HG03175 (cell line): ENCODE measurements around the gene MVB12B.
"Not testable (repeated sequence)": the region's sequence is repeated elsewhere in the genome, so short reads cannot be mapped to it uniquely, and the experiment has no call there.

ENCODE experiments used
- ATAC-seq: cut with Tn5 transposase; IDR thresholded peaks from one replicate; pipeline ENCODE4 v1.9.1; 2021; ENCODE audit warnings: mild to moderate bottlenecking, moderate library complexity; ENCODE audit not compliant: unreplicated experiment

MVB12B gene

GRCh38 chr9:126464694-126465441, 138.2 kb downstream of the MVB12B start:
- no peak for ATAC-seq

- ATAC-seq, result no peak
Observed at GRCh38 chr9:126465977-126466376, 139.3 kb downstream of the MVB12B start.

GRCh38 chr9:126468141-126468825, 141.7 kb downstream of the MVB12B start:
- ATAC-seq, result no peak

DNA sequence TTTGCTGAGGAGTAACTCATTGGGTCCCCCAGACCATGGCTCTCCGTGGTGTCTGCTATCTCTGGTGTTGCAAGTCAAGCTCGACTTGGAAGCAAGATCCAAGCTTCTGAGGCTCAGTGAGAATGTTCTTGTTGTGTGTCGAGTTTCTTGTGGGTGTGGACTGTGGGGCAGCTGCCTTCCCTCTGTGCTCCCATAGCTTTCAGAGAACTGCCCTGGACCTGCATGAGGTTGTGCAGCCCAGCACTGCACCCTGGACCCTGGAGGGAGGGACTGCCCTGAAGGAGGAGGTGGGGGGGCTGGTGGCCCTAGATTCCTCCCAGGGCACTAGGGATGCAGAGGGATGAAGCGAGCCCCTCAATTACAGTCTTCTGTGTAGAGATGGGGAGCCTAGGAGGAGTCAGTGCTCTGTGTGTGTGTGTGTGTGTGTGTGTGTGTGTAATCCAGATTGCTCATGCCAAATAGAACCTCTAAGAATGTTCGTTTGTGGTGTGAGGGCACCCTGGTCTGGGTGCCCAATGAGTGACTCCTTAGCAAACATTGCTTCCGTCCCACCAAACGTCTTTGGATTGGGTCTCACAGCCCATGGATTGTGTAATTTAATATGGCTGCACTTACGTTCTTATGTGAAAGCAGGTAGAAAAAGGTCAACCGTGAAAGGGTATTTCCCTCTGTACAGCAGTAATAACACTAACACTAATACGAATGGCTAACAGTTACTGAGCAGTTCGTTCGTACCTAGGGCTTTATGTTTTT, 143.8 kb downstream of the MVB12B start:
- ATAC-seq, result peak; percentile 52

GRCh38 chr9:126471084-126471624, 144.5 kb downstream of the MVB12B start:
- ATAC-seq, result peak; percentile 79

DNA sequence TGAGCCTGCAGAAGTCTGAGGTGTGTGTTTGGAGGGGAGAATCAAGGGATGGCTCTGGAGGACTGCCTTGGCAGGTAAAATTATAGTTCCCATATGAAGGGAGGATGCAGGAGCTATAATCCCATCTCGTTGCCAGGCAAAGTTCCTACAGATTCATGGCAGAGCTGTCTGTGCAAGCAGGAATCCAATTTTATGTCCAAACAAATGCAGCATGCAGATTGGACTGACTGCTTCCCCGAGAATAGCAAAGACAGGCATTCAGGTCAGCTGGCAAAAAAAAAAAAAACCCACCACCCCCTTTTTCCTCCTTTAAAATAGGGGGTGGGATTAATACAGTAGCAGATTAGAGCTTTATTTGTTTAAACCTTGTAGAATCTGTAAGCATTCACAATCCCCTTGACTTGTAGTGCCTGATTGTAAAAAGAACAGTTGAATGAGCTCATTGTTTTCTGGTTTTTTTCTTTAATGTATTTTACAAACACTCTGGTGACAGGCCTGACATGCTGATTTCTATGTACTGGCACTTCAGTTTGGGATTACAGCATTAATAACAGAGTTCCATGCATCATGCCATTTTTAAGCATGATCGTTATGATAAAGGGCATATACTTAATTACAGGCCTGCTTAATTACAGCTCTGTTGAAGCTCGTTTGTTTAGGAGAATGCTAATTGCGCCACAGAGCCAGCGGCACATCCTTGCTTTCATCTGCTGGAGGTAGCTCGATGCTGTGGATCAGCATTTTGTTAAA, 145.7 kb downstream of the MVB12B start:
- ATAC-seq, result no peak

DNA sequence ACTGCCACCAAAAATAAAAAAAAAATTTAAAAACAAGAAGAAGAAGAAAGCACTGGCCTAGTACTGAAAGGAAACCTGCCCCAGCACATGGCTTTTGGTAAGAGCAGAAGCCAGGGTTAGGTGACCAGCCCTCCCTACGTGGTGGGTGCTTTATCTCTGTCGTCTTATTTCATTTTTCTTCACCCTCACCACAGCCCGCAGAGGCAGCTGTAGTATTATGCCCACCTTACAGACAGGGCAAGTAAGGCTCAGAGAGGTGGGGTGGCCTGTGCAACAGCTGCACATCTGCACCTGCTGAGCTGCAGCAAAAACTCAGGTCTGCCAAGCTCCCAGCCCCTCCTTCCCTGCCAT, 146.3 kb downstream of the MVB12B start:
- ATAC-seq, result no peak

DNA sequence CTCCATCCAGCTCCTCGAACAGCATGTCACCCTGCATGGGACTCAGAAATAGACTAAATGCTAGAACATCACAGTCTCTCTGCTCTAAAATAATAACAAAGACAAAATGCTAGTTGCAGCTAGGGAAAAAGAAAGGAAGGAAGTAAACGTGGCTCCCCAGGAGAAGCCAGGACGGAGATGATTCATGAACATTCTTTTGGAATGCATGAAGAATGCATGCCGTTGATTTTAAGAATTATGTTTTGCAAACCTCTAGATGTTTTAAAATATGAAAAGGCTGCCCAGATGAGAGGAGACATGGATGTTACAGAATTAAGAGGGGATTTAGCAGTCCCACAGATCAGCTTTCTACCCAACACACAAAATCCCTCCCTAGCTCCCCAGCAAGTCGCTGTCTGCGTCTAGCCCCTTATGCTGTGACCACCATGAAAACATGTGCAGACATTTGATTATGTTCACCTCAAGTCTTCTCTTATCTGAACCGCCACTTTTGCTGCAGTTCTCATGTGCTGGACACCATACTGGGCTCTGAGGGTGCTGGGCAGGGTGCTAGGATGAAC, 147.7 kb downstream of the MVB12B start:
- ATAC-seq, result no peak

GRCh38 chr9:126474786-126475485, 148.3 kb downstream of the MVB12B start:
- ATAC-seq, result no peak

DNA sequence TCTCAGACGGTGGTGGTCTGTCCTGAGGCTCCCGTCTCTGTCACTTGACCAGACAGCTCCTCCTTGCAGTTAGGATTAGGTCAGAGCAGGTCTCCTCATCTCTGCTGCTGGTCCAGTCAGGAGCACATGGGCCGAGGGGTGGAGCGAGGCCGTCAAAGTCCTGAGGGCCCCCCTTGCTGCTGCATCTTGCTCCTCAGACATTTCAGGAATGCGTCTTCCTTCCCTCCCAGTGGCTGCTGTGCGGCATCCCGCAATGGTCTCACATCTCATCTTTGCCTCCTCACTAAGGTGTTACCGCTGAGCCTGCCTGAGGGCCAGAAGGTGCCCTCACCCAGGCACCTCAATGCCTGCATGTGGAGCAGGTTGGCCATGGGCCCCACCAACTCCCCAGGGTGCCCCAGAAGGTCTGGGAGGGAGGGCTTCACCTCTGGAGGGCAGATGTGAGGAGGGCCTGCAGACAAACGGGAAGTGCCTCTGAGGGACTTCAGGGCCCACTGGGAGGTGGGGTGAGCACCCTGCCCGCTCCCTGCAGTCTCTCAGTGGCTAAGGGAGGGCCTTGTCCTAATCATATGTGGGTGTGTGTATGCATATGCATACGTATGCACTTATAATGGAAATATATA, 149.4 kb downstream of the MVB12B start:
- no peak for ATAC-seq

DNA sequence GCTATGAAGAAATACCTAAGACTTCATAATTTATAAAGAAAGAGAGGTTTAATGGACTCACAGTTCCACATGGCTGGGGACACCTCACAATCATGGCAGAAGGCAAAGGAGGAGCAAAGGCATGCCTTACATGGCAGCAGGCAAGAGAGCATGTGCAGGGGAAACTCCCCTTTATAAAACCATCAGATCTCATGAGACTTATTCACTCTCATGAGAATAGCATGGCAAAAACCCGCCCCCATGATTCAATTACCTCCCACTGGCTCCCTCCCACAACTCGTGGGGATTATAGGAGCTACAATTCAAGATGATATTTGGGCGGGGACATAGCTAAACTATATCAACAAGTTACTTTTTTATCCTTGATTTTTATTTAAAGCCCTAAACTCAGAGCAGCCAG, 150.8 kb downstream of the MVB12B start:
- ATAC-seq, result not testable (repeated sequence)

DNA sequence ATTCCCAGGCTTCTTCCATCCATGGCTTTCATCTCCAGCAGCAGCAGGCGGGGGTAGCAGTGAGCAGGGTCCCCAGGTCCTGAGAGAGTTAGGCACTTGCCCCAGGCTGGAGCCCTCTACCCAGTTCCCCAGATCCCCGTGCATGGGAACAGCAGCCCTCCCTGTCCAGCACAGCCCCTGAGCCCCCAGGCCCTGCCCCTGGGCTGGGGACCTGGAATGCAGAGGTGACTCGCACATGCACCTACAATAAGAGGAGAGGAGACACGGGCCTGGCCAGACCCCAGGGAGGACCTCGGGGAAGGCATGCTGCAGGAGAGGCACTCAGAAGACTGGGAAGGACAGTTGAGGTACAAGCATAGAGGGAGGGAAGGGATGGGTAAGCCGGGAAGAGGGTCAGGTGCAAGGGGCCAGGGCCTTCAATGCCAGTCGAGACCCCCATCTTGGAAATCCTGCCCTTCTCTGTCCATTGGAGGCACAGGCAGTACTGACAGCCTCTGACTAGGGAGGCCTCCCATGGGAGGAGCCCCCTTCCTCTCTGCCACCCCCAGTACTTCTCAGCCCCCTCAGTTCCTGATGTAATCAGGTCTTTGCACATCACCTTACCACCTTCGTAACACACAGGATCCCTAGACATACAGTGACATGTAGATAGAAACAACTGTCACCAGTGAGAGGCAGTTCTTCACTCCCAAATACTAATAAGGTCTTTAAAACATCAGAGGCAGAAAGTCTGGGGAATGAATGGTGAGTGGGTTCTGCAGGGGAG, 151.8 kb downstream of the MVB12B start:
- ATAC-seq, result no peak

DNA sequence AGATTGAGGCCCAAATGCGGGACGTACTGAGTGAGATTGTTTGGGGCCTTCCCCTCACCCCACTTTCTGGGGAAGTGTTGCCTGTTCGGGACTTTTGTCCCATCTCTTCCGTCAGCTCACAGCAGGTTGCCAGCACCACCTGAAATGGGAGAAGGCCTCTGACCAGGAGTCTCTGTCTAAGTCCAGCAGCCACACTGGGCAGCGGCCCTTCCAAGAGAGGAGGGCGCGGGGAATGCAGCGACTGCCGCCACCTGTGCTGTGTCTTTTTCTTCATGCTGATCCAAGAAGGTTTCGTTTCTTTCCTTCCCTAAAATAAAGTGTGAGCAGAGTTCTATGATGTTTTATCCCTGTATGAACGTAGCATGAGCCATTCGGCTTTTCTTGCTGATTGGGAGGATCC, 152.9 kb downstream of the MVB12B start:
- ATAC-seq, result no peak

- ATAC-seq, result no peak
Observed at GRCh38 chr9:126480813-126481212, 154.2 kb downstream of the MVB12B start.

DNA sequence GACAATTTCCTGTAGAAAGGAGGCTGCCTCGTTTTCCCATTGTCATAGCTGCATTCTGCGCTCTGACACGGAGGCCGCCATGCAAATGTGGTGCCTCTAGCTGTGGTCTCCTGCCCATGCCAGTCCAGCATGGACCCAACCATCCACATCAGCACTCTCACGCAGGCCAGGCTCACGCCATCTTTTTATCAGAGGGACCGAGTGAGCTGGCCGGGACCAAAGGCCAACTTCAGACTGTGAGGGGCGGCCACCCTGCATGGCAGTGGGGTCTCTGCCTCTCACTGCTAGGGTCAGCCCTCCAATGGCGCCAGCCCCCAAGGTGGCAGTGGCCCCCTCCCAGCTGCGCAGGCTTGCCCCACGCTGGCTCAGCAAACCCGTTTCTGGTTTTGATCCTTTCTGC, 155.2 kb downstream of the MVB12B start:
- ATAC-seq, result no peak

- no peak for ATAC-seq
Observed at GRCh38 chr9:126482361-126483044, 155.9 kb downstream of the MVB12B start.

DNA sequence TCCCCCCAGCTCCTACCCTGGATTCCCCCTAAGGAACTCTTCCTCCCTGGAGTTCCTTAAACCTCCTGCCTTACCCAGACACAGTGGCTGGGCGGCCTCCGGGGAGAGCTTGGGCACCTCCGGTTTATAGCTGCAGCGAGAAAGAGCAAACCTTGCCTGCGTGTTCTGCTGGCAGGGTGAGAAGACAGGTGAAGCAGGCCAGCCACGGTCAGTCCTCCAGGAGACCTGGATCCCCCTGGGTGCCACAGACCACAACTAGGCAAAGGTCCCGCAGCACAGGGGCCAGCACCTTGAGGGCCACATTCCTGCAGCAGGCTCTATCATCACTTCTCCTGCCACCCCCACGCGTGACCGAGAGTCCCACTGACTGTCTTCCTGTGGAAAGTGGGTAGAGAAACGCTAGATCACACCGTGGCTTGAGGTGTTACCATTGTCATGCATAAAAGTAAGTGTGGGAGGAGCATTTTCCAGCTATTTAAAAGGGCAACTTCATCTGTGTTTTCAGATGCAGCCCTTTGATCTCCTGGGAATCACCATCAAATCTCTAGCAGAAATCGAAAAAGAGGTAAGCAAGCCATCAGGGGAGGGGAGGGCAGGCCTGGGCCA, 156.9 kb downstream of the MVB12B start:
- ATAC-seq, result no peak

DNA sequence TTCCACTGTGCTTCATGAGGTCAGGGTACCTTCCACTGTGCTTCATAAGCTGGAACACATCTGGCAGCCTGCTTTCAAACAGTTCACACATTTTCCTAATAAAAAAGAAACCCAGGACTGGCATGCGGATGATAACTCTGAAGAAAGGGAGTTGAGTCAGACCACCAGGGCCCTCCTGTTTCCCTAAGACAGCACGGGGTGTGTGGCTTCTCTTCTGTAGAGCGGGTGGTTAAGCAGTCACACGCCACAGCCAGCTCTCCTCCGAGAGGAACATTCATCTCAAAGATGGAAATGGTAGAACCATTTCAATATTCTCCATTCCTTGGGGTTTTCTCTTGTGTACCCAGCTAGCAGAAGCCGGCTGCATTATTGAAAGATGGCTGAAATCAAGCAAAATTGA, 159.0 kb downstream of the MVB12B start:
- no peak for ATAC-seq
